WTC11 (cell line): ENCODE measurements around the gene IL1RN. TPM values are rescaled to one million over a fixed set of nuclear protein-coding genes. Genes with fewer than 3 reads are reported as not detected.

Experiments
- ATAC-seq: fragments of 200-7000 bp; cut with Tn5 transposase; 2 replicates; pipeline ENCODE4 v1.10.0; 2021; ENCODE audit warnings: mild to moderate bottlenecking, moderate library complexity
- CTCF ChIA-PET: fragments of 300-600 bp; sonication (Branson Sonifier 250); formaldehyde crosslinking; loops from one replicate; lab custom pipeline; 2021; ENCODE audit warnings: antibody characterized with exemption; lab: Charles Lee
- POLR2A ChIA-PET: fragments of 350-600 bp; sonication (Branson Sonifier 250); formaldehyde crosslinking; loops from one replicate; lab custom pipeline; 2021; ENCODE audit warnings: antibody characterized with exemption; lab: Charles Lee
- DNase-seq: peaks from one replicate; pipeline ENCODE4 v3.0.0; 2021; ENCODE audit warnings: low spot score
- H3K27ac Mint-ChIP-seq: 2 replicates; pipeline ENCODE4 v1.8.0; 2021; ENCODE audit warnings: mixed read lengths
- H3K27me3 Mint-ChIP-seq: 2 replicates; pipeline ENCODE4 v1.8.0; 2021; ENCODE audit warnings: low read depth, mild to moderate bottlenecking, moderate library complexity, mixed read lengths
- H3K36me3 Mint-ChIP-seq: 2 replicates; pipeline ENCODE4 v1.8.0; 2021; ENCODE audit warnings: mixed read lengths
- H3K4me1 Mint-ChIP-seq: 2 replicates; pipeline ENCODE4 v1.8.0; 2022; ENCODE audit warnings: mixed read lengths
- H3K4me3 Mint-ChIP-seq: 2 replicates; pipeline ENCODE4 v1.8.0; 2021; ENCODE audit warnings: mild to moderate bottlenecking, moderate library complexity, mixed read lengths
- H3K9me3 Mint-ChIP-seq: 2 replicates; pipeline ENCODE4 v1.8.0; 2021; ENCODE audit warnings: mixed read lengths
- AFF4 ChIP-seq: sonication (generic); formaldehyde crosslinking; IDR thresholded peaks from 2 replicates; pipeline ENCODE4 v1.8.1; 2023; ENCODE audit warnings: mild to moderate bottlenecking, missing genetic modification reagents, borderline replicate concordance
- CDX4 ChIP-seq: fragments of 250-450 bp; sonication (Bioruptor Pico); IDR thresholded peaks from 2 replicates; pipeline ENCODE4 v1.9.0; 2021; ENCODE audit warnings: moderate library complexity, mild to moderate bottlenecking, inconsistent platforms, borderline replicate concordance
- E2F5 ChIP-seq: sonication (generic); formaldehyde crosslinking; IDR thresholded peaks from 2 replicates; pipeline ENCODE4 v1.8.1; 2022; ENCODE audit warnings: mild to moderate bottlenecking, moderate library complexity, missing genetic modification reagents
- EMX1 ChIP-seq: fragments of 250-450 bp; sonication (Bioruptor Pico); IDR thresholded peaks from 2 replicates; pipeline ENCODE4 v1.8.0; 2021; ENCODE audit warnings: mild to moderate bottlenecking
- FOXP4 ChIP-seq: sonication (generic); formaldehyde crosslinking; IDR thresholded peaks from 2 replicates; pipeline ENCODE4 v1.8.0; 2022; ENCODE audit warnings: mild to moderate bottlenecking, missing genetic modification reagents
- GTF2I ChIP-seq: fragments of 250-450 bp; sonication (Bioruptor Pico); conservative IDR thresholded peaks from 2 replicates; pipeline ENCODE4 v1.4.0; 2021; ENCODE audit warnings: mild to moderate bottlenecking
- MXD4 ChIP-seq: fragments of 250-450 bp; sonication (Bioruptor Pico); IDR thresholded peaks from 2 replicates; pipeline ENCODE4 v1.8.0; 2021; ENCODE audit warnings: mild to moderate bottlenecking, moderate library complexity, borderline replicate concordance
- MYBL2 ChIP-seq: sonication (generic); formaldehyde crosslinking; IDR thresholded peaks from 2 replicates; pipeline ENCODE4 v1.8.1; 2023; ENCODE audit warnings: mild to moderate bottlenecking, moderate library complexity, missing genetic modification reagents
- NFYB ChIP-seq: sonication (generic); formaldehyde crosslinking; conservative IDR thresholded peaks from 2 replicates; pipeline ENCODE4 v1.8.0; 2022; ENCODE audit warnings: low read depth, missing genetic modification reagents
- SMAD3 ChIP-seq: sonication (generic); formaldehyde crosslinking; IDR thresholded peaks from 2 replicates; pipeline ENCODE4 v1.8.0; 2022; ENCODE audit warnings: missing genetic modification reagents, mild to moderate bottlenecking, borderline replicate concordance
- SMAD4 ChIP-seq: sonication (generic); formaldehyde crosslinking; IDR thresholded peaks from 2 replicates; pipeline ENCODE4 v1.8.0; 2022; ENCODE audit warnings: mild to moderate bottlenecking, missing genetic modification reagents
- STAT6 ChIP-seq: sonication (generic); formaldehyde crosslinking; conservative IDR thresholded peaks from 2 replicates; pipeline ENCODE4 v1.8.1; 2023; ENCODE audit warnings: mild to moderate bottlenecking, low read depth, missing genetic modification reagents, moderate library complexity
- TEAD1 ChIP-seq: sonication (generic); formaldehyde crosslinking; IDR thresholded peaks from 2 replicates; pipeline ENCODE4 v1.8.0; 2022; ENCODE audit warnings: mild to moderate bottlenecking, missing genetic modification reagents
- TEAD4 ChIP-seq: sonication (generic); formaldehyde crosslinking; IDR thresholded peaks from 2 replicates; pipeline ENCODE4 v1.8.0; 2022; ENCODE audit warnings: mild to moderate bottlenecking, missing genetic modification reagents
- ZBTB43 ChIP-seq: sonication (generic); formaldehyde crosslinking; IDR thresholded peaks from 2 replicates; pipeline ENCODE4 v1.8.1; 2023; ENCODE audit warnings: mild to moderate bottlenecking, missing genetic modification reagents
- ZNF317 ChIP-seq: sonication (generic); formaldehyde crosslinking; IDR thresholded peaks from 2 replicates; pipeline ENCODE4 v1.8.1; 2023; ENCODE audit warnings: low read depth, mild to moderate bottlenecking, moderate library complexity, missing genetic modification reagents, borderline replicate concordance
- ZNF532 ChIP-seq: fragments of 250-450 bp; sonication (Bioruptor Pico); IDR thresholded peaks from 2 replicates; pipeline ENCODE4 v1.9.0; 2021; ENCODE audit warnings: mild to moderate bottlenecking, borderline replicate concordance
- total RNA-seq: library from RNA; stranded (reverse); gene quantifications from 3 replicates; pipeline ENCODE4 v1.2.3, GENCODE V29; 2021

The IL1RN gene
- total RNA-seq, 1 experiment from 2014 or later: not detected

GRCh38 chr2:113174376-113174750 is 47.0 kb downstream of the IL1RN start:
- no peaks in the 10 kb centered on the region for H3K9me3 Mint-ChIP-seq
- CTCF ChIA-PET: interaction anchor here (0.5 to 5.3 kb wide), 12 partner anchors 9 to 388 kb away, joined by 3 to 42 read pairs (median 4); no protein-coding TSS in a partner anchor
- DNase-seq (no peak), ATAC-seq (peak; percentile 43)
- H3K4me3 Mint-ChIP-seq: no peak overlapping the region
- H3K27me3 Mint-ChIP-seq: no peaks in the 10 kb centered on the region; the same call in 1 of the 2 replicates
- H3K4me1 Mint-ChIP-seq: peaks cover 21% of the 10 kb centered on the region
- no peak for TF ChIP-seq GTF2I
- no peak for TF ChIP-seq CDX4 (CRISPR knock-in tag)
- no peak for TF ChIP-seq TEAD1
- no peak for TF ChIP-seq MXD4
- no peak for TF ChIP-seq TEAD4 (CRISPR knock-in tag)
- no peak for TF ChIP-seq ZNF317 (CRISPR knock-in tag)
- TF ChIP-seq E2F5 (CRISPR knock-in tag): no peak
- TF ChIP-seq SMAD4: no peak
- no peak for TF ChIP-seq ZBTB43 (CRISPR knock-in tag)
- TF ChIP-seq MYBL2: no peak
- TF ChIP-seq STAT6: no peak
- no peak for TF ChIP-seq SMAD3
- no peak for TF ChIP-seq FOXP4 (CRISPR knock-in tag)
- no peak for TF ChIP-seq NFYB (CRISPR knock-in tag)
- POLR2A ChIA-PET: no interaction called here
- no peaks in the 10 kb centered on the region for H3K36me3 Mint-ChIP-seq
- H3K27ac Mint-ChIP-seq: no peak overlapping the region

GRCh38 chr2:113175042-113175628 is 47.7 kb downstream of the IL1RN start:
- Mint-ChIP-seq H3K4me1 (peaks cover 22% of the 10 kb centered on the region), H3K27me3 (no peaks in the 10 kb centered on the region; the same call in 1 of the 2 replicates), H3K36me3 (no peaks in the 10 kb centered on the region), H3K27ac (no peak overlapping the region), H3K4me3 (no peak overlapping the region), H3K9me3 (no peaks in the 10 kb centered on the region)
- ChIA-PET POLR2A (no interaction called here), CTCF (interaction anchor here (0.5 to 5.3 kb wide), 12 partner anchors 10 to 232 kb away, joined by 3 to 42 read pairs (median 4); no protein-coding TSS in a partner anchor)
- ATAC-seq (no peak), DNase-seq (no peak)
- no peak for TF ChIP-seq AFF4
- TF ChIP-seq ZBTB43 (CRISPR knock-in tag): no peak
- no peak for TF ChIP-seq MYBL2
- TF ChIP-seq EMX1: no peak
- no peak for TF ChIP-seq ZNF532 (CRISPR knock-in tag)
